NB4 (cell line): ENCODE data around the gene TAF3.
A peak's percentile ranks its signal among the peaks of the same experiment; 100 is the strongest.

Experiments used
- DNase-seq: peaks from one replicate; pipeline ENCODE4 v3.0.0; 2010; ENCODE audit warnings: low read depth
- H3K4me3 ChIP-seq: one replicate; pipeline ENCODE4 v1.5.1; 2011; ENCODE audit warnings: mild to moderate bottlenecking, low read depth, low read length, moderate library complexity
- MYC ChIP-seq: IDR thresholded peaks from 2 replicates; pipeline ENCODE4 v1.6.1; 2011; ENCODE audit warnings: low read depth, low read length
- POLR2A ChIP-seq: IDR thresholded peaks from 2 replicates; pipeline ENCODE4 v1.6.1; 2011; ENCODE audit warnings: mild to moderate bottlenecking; ENCODE audit not compliant: insufficient read length; ENCODE audit errors: extremely low read depth
- TF ChIP-seq, protein P1 (sequence below): IDR thresholded peaks from 2 replicates; pipeline ENCODE4 v1.6.1; 2011; ENCODE audit warnings: low read depth, low read length
- TF ChIP-seq, protein P2 (sequence below): IDR thresholded peaks from one replicate; pipeline ENCODE4 v1.5.1; 2012; ENCODE audit warnings: low read depth, low read length

The TAF3 gene

DNA sequence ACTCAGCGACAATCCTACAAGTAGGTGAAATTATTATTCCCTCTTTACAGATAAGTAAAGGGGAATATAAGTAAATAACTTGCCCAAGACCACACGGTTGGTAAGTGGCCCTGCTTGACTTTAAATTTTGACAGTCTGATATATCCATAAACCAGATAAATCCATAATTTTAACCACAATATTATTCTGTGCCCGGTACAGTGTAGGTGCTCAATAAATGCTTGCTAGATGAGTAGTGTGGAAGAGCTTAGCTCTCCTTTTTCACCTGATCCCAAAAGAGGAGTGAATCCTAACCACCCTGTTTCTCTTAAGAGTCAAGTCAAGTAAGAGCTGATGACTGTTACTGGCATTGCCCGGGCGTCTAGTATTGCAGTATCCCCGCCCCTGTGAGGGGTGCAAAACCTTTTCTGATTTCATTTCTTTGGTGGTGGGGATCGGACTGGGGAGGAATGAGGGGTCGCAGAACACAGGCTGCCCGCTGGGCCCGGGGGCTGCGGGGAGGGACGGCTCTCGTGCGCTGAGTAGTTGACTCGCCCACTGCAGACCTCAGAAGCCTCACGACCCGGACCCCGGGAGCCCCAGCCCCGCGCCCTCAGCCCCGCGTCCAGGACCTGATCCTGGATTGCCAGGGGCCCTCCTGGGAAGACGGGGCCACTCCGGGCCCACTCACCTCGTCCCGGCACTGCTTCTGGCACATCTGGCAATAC lies 31.0 kb upstream of the TAF3 start:
- peak overlapping the region; percentile 87 for H3K4me3 ChIP-seq
- peak; percentile 11 for DNase-seq
- TF ChIP-seq, protein P1, sequence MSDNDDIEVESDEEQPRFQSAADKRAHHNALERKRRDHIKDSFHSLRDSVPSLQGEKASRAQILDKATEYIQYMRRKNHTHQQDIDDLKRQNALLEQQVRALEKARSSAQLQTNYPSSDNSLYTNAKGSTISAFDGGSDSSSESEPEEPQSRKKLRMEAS: no peak
- no peak for TF ChIP-seq MYC
- TF ChIP-seq, protein P2, sequence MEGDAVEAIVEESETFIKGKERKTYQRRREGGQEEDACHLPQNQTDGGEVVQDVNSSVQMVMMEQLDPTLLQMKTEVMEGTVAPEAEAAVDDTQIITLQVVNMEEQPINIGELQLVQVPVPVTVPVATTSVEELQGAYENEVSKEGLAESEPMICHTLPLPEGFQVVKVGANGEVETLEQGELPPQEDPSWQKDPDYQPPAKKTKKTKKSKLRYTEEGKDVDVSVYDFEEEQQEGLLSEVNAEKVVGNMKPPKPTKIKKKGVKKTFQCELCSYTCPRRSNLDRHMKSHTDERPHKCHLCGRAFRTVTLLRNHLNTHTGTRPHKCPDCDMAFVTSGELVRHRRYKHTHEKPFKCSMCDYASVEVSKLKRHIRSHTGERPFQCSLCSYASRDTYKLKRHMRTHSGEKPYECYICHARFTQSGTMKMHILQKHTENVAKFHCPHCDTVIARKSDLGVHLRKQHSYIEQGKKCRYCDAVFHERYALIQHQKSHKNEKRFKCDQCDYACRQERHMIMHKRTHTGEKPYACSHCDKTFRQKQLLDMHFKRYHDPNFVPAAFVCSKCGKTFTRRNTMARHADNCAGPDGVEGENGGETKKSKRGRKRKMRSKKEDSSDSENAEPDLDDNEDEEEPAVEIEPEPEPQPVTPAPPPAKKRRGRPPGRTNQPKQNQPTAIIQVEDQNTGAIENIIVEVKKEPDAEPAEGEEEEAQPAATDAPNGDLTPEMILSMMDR: no peak
- no peak for TF ChIP-seq POLR2A

DNA sequence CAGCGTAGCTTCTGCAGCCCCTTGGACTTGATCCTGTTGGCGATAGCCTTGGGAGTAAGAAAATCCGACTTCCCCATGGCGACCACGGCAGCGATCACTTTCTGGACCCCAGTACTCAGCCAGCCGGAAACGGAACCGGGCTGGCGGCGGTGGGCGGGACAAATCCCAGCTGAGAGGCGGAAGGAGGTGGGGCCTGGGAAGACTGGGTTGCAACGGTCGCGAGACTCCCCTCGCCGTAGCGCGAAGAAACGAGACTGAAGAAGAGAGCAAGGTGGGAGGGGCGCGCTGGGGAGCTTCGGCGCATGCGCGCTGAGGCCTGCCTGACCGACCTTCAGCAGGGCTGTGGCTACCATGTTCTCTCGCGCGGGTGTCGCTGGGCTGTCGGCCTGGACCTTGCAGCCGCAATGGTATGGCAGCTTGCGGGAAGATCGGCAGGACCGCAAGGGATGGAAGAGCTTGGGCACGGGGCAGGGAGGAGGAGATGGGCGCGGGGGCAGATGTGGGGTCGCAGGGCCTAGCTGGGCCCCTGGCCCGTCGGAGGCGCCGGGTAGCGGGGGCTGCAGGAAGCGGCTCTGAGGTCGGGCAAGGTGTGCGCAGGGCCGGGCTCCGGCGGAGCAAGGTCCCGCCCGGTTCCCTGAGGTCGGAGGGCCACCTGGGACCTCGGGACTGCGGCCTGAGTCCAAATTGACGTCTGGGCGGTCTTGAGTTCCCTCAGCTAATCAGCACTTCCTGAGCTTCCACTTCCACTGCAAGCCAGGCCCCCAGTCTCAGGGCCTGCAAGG lies 30.3 kb upstream of the TAF3 start, which contains the start of the genes ATP5F1C and KIN:
Gene ATP5F1C (plus strand): TSS at position 321 of the 782 bp plus-strand sequence. CDS start 31 bp downstream, at position 352.
Gene KIN (minus strand): TSS at position 137 of the 782 bp plus-strand sequence. CDS start 60 bp downstream, at position 77.
- H3K4me3 ChIP-seq: peak within 1 kb of the TSS; percentile 87
- peak; percentile 90 for DNase-seq
- TF ChIP-seq, protein P1: no peak; the same call in 1 of the 2 replicates
- TF ChIP-seq MYC: peak; percentile 9; the same call in 1 of the 2 replicates
- TF ChIP-seq, protein P2: no peak
- peak; percentile 84 for TF ChIP-seq POLR2A

DNA sequence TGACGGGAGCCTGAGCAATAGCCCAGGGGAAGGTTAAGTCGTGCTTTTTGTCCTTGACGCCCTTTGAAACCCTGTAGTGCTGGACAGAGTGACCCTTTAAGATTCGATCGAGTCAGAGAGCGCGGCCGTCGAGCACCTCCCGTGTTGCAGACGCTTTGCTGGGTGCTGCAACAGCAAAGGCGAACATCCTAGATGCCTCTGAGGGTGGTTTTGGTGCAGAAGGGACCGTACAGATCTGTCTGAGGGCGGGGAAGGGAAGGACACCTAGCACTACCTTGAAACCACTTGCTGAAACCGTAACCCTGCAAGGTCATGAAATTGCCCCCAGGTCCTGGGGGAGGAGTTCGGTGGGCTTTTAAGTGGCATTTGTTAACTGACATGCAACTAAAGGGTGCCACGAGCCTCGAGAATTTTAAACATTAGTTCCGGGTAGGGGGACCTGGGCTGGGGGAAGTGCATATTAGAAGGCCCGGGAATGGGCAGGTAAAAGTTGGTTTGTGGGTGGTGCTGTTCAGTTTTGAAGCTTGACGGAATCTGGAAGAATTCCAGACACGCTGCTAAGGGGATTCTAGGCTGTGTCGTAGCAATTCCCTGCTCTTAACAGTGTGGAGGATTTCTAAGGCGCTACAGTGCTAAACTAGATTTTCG lies 29.5 kb upstream of the TAF3 start:
- TF ChIP-seq, protein P1: no peak
- TF ChIP-seq, protein P2: no peak
- TF ChIP-seq MYC (no peak; the same call in 1 of the 2 replicates), POLR2A (no peak)
- peak overlapping the region; percentile 87 for H3K4me3 ChIP-seq
- no peak for DNase-seq

DNA sequence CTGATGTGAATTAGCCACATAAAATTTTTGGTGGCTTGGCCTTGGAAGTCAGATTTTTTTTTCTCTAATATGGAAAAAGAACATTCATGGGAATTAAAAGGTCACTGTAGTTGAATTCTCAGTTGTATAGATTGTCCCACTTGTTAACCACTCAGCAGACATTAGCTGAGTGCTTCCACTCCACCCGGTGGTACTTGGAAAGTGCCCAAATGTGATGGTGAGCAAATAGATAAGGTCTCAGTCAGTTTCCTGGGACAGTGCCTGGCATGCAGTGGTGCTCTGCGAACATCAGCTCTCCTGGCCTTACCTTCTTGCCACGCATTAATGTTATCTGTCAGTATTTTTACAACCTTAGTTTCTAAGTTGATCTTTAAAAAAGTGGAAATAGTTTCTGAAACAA lies 28.9 kb upstream of the TAF3 start:
- peak; percentile 12 for DNase-seq
- peak overlapping the region; percentile 87 for H3K4me3 ChIP-seq
- TF ChIP-seq POLR2A (no peak), MYC (no peak)
- TF ChIP-seq, protein P2: no peak
- TF ChIP-seq, protein P1: no peak

DNA sequence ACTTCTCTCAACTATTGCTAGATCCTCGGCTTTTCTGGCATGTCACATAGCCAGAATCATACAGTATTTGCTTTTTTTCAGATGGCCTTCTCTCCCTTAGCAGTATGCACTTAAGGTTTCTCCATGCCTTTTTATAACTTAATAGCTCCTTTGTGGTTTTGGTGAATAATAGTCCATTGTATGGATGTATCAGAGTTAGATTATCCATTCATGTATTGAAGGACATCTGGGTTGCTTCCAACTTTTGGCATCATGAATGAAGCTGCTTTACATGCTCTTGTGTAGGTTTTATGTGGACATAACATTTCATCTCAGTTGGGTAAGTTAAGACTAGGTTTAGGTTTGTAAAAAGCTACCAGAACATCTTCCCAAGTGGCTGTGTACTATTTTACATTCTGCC lies 25.8 kb upstream of the TAF3 start:
- DNase-seq: no peak
- no peak overlapping the region for H3K4me3 ChIP-seq
- TF ChIP-seq POLR2A (no peak), MYC (no peak)
